Mesendoderm (in vitro differentiated cells): ENCODE results near the gene PTPN21.

Experiments used
- DNase-seq: peaks from one replicate; pipeline ENCODE4 v3.0.0; 2013
- H2AK5ac ChIP-seq: 2 replicates; pipeline ENCODE4 v1.6.1; 2013; ENCODE audit warnings: low read length, inconsistent platforms
- H2BK120ac ChIP-seq: 2 replicates; pipeline ENCODE4 v1.6.1; 2013; ENCODE audit warnings: low read depth, mild to moderate bottlenecking, low read length, moderate library complexity, mixed read lengths
- H2BK15ac ChIP-seq: replicated peaks from 2 replicates; pipeline ENCODE4 v1.6.1; 2013; ENCODE audit warnings: low read depth, mild to moderate bottlenecking, moderate library complexity
- H2BK5ac ChIP-seq: 2 replicates; pipeline ENCODE4 v1.6.1; 2013; ENCODE audit warnings: low read length, inconsistent platforms
- H3K18ac ChIP-seq: 2 replicates; pipeline ENCODE4 v1.6.1; 2013; ENCODE audit warnings: mild to moderate bottlenecking, low read length, mixed read lengths
- H3K23ac ChIP-seq: one replicate; pipeline ENCODE4 v1.6.1; 2013; ENCODE audit warnings: low read length
- H3K27ac ChIP-seq: 2 replicates; pipeline ENCODE4 v1.5.1; 2013; ENCODE audit warnings: low read depth, mild to moderate bottlenecking, inconsistent platforms, low read length, moderate library complexity
- H3K27me3 ChIP-seq: 2 replicates; pipeline ENCODE4 v1.6.1; 2013; ENCODE audit warnings: low read length, control low read depth, mild to moderate bottlenecking, inconsistent platforms; ENCODE audit not compliant: insufficient read depth, poor library complexity
- H3K36me3 ChIP-seq: 2 replicates; pipeline ENCODE4 v1.6.1; 2013; ENCODE audit warnings: low read length, inconsistent platforms; ENCODE audit not compliant: control insufficient read depth, insufficient read depth
- H3K4ac ChIP-seq: one replicate; pipeline ENCODE4 v1.6.1; 2013; ENCODE audit warnings: low read depth, mild to moderate bottlenecking, low read length, moderate library complexity
- H3K4me1 ChIP-seq: 2 replicates; pipeline ENCODE4 v1.6.1; 2013; ENCODE audit warnings: low read depth, low read length, inconsistent platforms; ENCODE audit not compliant: control insufficient read depth
- H3K4me2 ChIP-seq: 2 replicates; pipeline ENCODE4 v1.6.1; 2013; ENCODE audit warnings: low read length
- H3K4me3 ChIP-seq: 2 replicates; pipeline ENCODE4 v1.5.1; 2013; ENCODE audit warnings: mild to moderate bottlenecking, low read length
- H3K56ac ChIP-seq: one replicate; pipeline ENCODE4 v1.6.1; 2013; ENCODE audit warnings: low read length
- H3K79me1 ChIP-seq: 2 replicates; pipeline ENCODE4 v1.6.1; 2013; ENCODE audit warnings: low read length, inconsistent platforms
- H3K79me2 ChIP-seq: 2 replicates; pipeline ENCODE4 v1.6.1; 2013; ENCODE audit warnings: mild to moderate bottlenecking, low read length; ENCODE audit not compliant: control insufficient read depth, insufficient read depth
- H3K9ac ChIP-seq: 2 replicates; pipeline ENCODE4 v1.6.1; 2013; ENCODE audit warnings: low read length, inconsistent platforms
- H4K5ac ChIP-seq: one replicate; pipeline ENCODE4 v1.6.1; 2013; ENCODE audit warnings: low read length
- H4K8ac ChIP-seq: one replicate; pipeline ENCODE4 v1.6.1; 2013; ENCODE audit warnings: low read depth, mild to moderate bottlenecking, control low read depth, low read length, moderate library complexity
- WGBS: extraction: QIAGEN DNeasy Blood & Tissue Kit; methylation state at CpG from one replicate; pipeline ENCODE4 v1.1.7; 2013; ENCODE audit warnings: low lambda C conversion rate, missing lambda C conversion rate; ENCODE audit not compliant: insufficient coverage; ENCODE audit errors: extremely low coverage; 5-methylcytosine and 5-hydroxymethylcytosine counted together

PTPN21 gene

DNA sequence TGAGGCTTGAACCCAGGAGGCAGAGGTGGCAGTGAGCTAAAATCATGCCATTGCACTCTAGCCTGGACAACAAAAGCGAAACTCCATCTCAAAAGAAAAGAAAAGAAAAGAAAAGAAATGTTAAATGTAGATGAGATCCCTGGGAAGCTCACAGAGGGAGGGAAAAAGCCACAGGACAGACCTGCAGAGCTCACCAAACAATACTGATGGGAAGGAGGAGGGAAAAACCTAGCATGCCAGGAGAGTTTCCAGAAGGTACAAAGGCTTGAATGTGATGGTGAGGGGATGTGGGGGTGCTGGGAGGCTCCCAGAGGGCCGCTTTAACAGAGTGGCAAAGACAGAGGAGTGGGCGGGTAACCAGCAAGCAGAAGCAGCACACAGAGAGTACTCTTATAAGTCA lies 72.3 kb downstream of the PTPN21 start:
- no peak overlapping the region for H3K27ac ChIP-seq
- no peak overlapping the region for H3K18ac ChIP-seq
- no peak overlapping the region for H3K4ac ChIP-seq
- H3K23ac ChIP-seq = no peak overlapping the region
- H3K36me3 ChIP-seq = peaks cover 1% of the 10 kb centered on the region
- H3K4me3 ChIP-seq = no peak overlapping the region
- H3K56ac ChIP-seq = no peak overlapping the region
- H3K9ac ChIP-seq = no peak overlapping the region
- H3K4me2 ChIP-seq = no peak overlapping the region
- no peak overlapping the region for H4K8ac ChIP-seq
- DNase-seq = no peak
- H3K4me1 ChIP-seq = no peaks in the 10 kb centered on the region
- no peaks in the 10 kb centered on the region for H3K79me1 ChIP-seq
- WGBS = no CpG with 5 or more reads among the region's 3 CpGs
- no peak overlapping the region for H2BK120ac ChIP-seq
- no peak overlapping the region for H4K5ac ChIP-seq
- no peak overlapping the region for H2AK5ac ChIP-seq
- H2BK5ac ChIP-seq = no peak overlapping the region
- no peak overlapping the region for H2BK15ac ChIP-seq
- no peaks in the 10 kb centered on the region for H3K79me2 ChIP-seq
- no peaks in the 10 kb centered on the region for H3K27me3 ChIP-seq

DNA sequence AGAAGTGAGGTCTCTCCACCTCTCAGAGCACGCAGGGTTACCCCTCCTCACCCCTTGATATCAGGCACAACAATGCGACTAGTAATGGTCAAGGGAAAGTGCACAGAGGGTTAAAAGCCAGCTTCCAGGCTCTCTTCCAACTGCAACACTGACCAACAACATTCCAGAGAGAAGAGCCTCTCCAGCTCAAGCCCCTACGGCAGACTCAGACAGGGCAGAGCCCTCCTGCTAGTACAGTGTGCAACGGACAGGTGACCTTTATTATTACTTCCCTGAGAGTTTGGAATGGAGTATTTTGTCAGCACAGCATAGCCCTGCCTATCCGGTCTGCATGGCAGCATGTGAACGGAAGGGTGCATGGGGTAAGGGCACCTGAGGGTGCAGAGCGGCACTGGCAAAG lies 73.0 kb downstream of the PTPN21 start:
- no peak overlapping the region for H3K23ac ChIP-seq
- DNase-seq = no peak
- no peak overlapping the region for H2BK15ac ChIP-seq
- H3K56ac ChIP-seq = no peak overlapping the region
- no peak overlapping the region for H4K5ac ChIP-seq
- H3K4ac ChIP-seq = no peak overlapping the region
- H3K4me1 ChIP-seq = no peaks in the 10 kb centered on the region
- H2AK5ac ChIP-seq = no peak overlapping the region
- no peak overlapping the region for H4K8ac ChIP-seq
- H3K4me2 ChIP-seq = no peak overlapping the region
- H3K79me1 ChIP-seq = peaks cover 2% of the 10 kb centered on the region
- H2BK5ac ChIP-seq = no peak overlapping the region
- no peak overlapping the region for H3K4me3 ChIP-seq
- H3K27ac ChIP-seq = no peak overlapping the region
- no peaks in the 10 kb centered on the region for H3K79me2 ChIP-seq
- no peak overlapping the region for H3K9ac ChIP-seq
- H3K27me3 ChIP-seq = no peaks in the 10 kb centered on the region
- peaks cover 1% of the 10 kb centered on the region for H3K36me3 ChIP-seq
- H2BK120ac ChIP-seq = no peak overlapping the region
- no CpG with 5 or more reads among the region's 7 CpGs for WGBS
- no peak overlapping the region for H3K18ac ChIP-seq

DNA sequence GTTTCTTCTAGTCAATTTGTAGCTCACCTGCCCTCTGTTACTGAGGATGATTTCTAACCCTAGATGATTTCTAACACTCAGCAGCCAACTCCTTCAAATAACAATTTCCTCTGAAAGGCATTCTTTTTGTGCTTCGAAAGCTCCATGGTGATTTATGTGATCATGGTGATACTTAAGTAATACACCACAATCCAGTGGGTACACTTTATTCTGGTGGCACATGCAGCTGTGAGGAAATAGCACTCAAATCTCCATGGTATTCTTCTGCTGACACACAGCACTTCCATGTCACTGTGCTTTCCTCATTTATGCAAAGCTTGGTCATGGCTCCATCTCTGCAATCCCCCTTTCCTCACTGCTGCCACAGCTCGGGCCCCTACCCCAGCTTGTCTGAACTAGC lies 73.7 kb downstream of the PTPN21 start:
- H3K4me1 ChIP-seq = no peaks in the 10 kb centered on the region
- H2BK15ac ChIP-seq = no peak overlapping the region
- peaks cover 1% of the 10 kb centered on the region for H3K36me3 ChIP-seq
- no peak overlapping the region for H3K4me3 ChIP-seq
- H3K23ac ChIP-seq = no peak overlapping the region
- no peak overlapping the region for H4K8ac ChIP-seq
- no peak overlapping the region for H3K4ac ChIP-seq
- no peak overlapping the region for H3K56ac ChIP-seq
- WGBS = no CpG with 5 or more reads among the region's 2 CpGs
- H3K18ac ChIP-seq = no peak overlapping the region
- peaks cover 2% of the 10 kb centered on the region for H3K79me1 ChIP-seq
- H4K5ac ChIP-seq = no peak overlapping the region
- no peak overlapping the region for H2AK5ac ChIP-seq
- no peak overlapping the region for H3K27ac ChIP-seq
- H2BK5ac ChIP-seq = no peak overlapping the region
- no peak overlapping the region for H2BK120ac ChIP-seq
- no peak for DNase-seq
- no peak overlapping the region for H3K4me2 ChIP-seq
- no peaks in the 10 kb centered on the region for H3K27me3 ChIP-seq
- no peak overlapping the region for H3K9ac ChIP-seq
- H3K79me2 ChIP-seq = no peaks in the 10 kb centered on the region

DNA sequence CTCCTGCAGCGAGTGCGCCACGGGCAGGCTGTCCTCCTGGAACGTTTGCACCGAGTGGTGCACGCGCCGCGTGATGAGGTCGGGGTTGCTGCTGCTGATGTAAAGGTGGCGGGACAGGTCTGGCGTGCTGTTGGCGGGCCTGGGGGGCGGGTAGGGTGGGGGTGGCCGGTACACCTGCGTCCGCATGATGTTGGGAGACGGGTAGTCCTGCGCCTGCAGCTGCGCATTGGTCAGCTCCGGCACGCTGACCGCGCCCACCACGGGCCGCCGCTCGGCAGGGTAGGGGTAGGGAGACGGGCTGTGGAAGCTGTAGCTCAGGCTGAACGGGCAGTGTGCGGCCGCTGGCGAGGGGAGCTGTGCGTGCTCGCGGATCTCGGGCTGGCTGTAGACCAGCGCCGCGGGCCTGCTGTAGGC lies 75.2 kb downstream of the PTPN21 start:
- no peak overlapping the region for H3K4me2 ChIP-seq
- H2BK15ac ChIP-seq = no peak overlapping the region
- H2AK5ac ChIP-seq = no peak overlapping the region
- H2BK120ac ChIP-seq = no peak overlapping the region
- H3K56ac ChIP-seq = no peak overlapping the region
- H3K27ac ChIP-seq = no peak overlapping the region
- H3K79me1 ChIP-seq = peaks cover 2% of the 10 kb centered on the region
- H3K4me3 ChIP-seq = no peak overlapping the region
- DNase-seq = no peak
- H3K27me3 ChIP-seq = no peaks in the 10 kb centered on the region
- H3K36me3 ChIP-seq = no peaks in the 10 kb centered on the region
- H4K8ac ChIP-seq = no peak overlapping the region
- H3K18ac ChIP-seq = no peak overlapping the region
- H3K4me1 ChIP-seq = no peaks in the 10 kb centered on the region
- WGBS = no CpG with 5 or more reads among the region's 40 CpGs
- H4K5ac ChIP-seq = no peak overlapping the region
- no peak overlapping the region for H2BK5ac ChIP-seq
- no peak overlapping the region for H3K9ac ChIP-seq
- H3K4ac ChIP-seq = no peak overlapping the region
- no peaks in the 10 kb centered on the region for H3K79me2 ChIP-seq
- H3K23ac ChIP-seq = no peak overlapping the region

DNA sequence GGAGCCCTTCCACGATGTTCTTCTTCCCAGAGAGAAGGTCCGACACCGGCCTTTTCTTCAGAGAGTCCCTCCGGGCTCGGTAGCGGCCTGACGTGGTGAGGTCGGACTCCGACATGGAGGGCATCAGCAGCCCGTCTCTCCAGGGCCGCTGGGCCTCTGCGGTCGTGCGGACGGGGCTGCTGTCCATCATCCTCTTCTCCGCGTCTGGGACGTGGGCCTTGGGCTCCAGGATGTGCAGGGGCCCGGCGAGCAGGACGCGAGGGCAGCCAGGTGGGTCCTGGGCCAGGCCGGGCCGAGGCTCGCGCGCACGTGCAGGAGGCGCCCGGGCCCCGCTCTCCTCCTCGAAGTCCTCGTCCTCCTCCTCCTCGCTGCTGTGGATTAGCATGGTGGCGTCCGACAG lies 75.9 kb downstream of the PTPN21 start:
- H2BK15ac ChIP-seq = no peak overlapping the region
- WGBS = no CpG with 5 or more reads among the region's 36 CpGs
- H3K4me2 ChIP-seq = no peak overlapping the region
- no peak overlapping the region for H3K18ac ChIP-seq
- H3K79me2 ChIP-seq = no peaks in the 10 kb centered on the region
- H2AK5ac ChIP-seq = no peak overlapping the region
- H3K79me1 ChIP-seq = peaks cover 2% of the 10 kb centered on the region
- no peak overlapping the region for H2BK120ac ChIP-seq
- H3K4ac ChIP-seq = no peak overlapping the region
- H3K9ac ChIP-seq = no peak overlapping the region
- no peak overlapping the region for H3K23ac ChIP-seq
- no peak overlapping the region for H4K5ac ChIP-seq
- no peaks in the 10 kb centered on the region for H3K36me3 ChIP-seq
- no peak for DNase-seq
- H3K4me3 ChIP-seq = no peak overlapping the region
- H3K27me3 ChIP-seq = no peaks in the 10 kb centered on the region
- no peak overlapping the region for H3K27ac ChIP-seq
- H2BK5ac ChIP-seq = no peak overlapping the region
- no peak overlapping the region for H3K56ac ChIP-seq
- no peaks in the 10 kb centered on the region for H3K4me1 ChIP-seq
- no peak overlapping the region for H4K8ac ChIP-seq

DNA sequence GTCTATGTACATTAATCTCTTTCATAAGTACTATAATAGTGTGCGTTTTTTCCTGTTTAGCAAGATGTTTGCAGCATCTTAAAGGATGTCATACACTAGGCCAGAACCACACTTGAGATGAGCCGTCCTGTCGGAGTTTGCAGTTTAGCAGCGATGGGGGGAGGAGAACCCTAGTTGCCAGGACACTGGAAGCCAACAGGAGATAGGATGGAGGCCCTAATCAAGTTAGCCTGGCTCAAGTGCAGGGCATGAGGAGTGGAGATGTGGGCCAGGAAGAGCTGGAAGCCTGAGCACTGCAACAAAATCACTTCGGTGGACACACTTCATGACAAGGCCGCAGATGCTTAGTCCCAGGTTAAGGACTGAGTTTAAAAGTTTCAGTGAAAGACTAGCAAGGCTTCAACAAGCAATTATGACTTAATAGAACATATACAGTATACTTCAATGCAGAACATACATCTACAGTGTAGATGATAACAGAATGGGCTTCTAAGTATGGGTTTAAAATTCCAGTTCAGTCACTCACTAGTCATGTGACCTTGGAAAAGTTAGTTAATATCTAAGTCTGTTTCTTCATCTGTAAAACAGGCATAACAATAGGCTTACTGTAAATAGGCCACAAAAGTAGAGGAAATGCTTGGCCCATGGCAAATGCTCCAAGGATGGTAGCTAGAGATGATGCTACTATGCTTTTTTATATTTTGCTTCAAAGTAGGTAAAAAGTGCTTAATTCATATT lies 77.1 kb downstream of the PTPN21 start:
- Histone ChIP-seq H2AK5ac (no peak overlapping the region), H3K27ac (no peak overlapping the region), H3K36me3 (no peaks in the 10 kb centered on the region), H3K9ac (no peak overlapping the region), H2BK15ac (no peak overlapping the region), H4K5ac (no peak overlapping the region), H2BK120ac (no peak overlapping the region), H3K4ac (no peak overlapping the region), H3K23ac (no peak overlapping the region), H3K18ac (no peak overlapping the region), H3K4me1 (no peaks in the 10 kb centered on the region), H2BK5ac (no peak overlapping the region), H3K27me3 (no peaks in the 10 kb centered on the region), H4K8ac (no peak overlapping the region), H3K4me3 (no peak overlapping the region), H3K79me1 (peaks cover 2% of the 10 kb centered on the region), H3K4me2 (no peak overlapping the region), H3K79me2 (no peaks in the 10 kb centered on the region), H3K56ac (no peak overlapping the region)
- no CpG with 5 or more reads among the region's 6 CpGs for WGBS
- no peak for DNase-seq
